Mucosa of descending colon (tissue), 3 donors: ENCODE results near the gene UNC5B. TPM values are rescaled to one million over a fixed set of nuclear protein-coding genes. Genes with fewer than 3 reads are reported as not detected.
A peak's percentile ranks its signal among the peaks of the same experiment; 100 is the strongest.

Experiments
- ATAC-seq: fragments of 200-7000 bp; cut with Tn5 transposase; one replicate; pipeline ENCODE4 v1.9.1; 2020; ENCODE audit warnings: mild to moderate bottlenecking, moderate library complexity
- DNase-seq, 3 donors: peaks; one replicate each; pipeline ENCODE4 v3.0.0-alpha.2; 2020
- H3K36me3 ChIP-seq: fragments of 200-600 bp; one replicate; pipeline ENCODE4 v1.8.0; 2021; ENCODE audit warnings: low read depth, mild to moderate bottlenecking
- H3K4me1 ChIP-seq: fragments of 200-600 bp; one replicate; pipeline ENCODE4 v1.8.0; 2021; ENCODE audit warnings: low read depth, mild to moderate bottlenecking
- H3K4me3 ChIP-seq: fragments of 200-600 bp; one replicate; pipeline ENCODE4 v1.8.0; 2021; ENCODE audit warnings: mild to moderate bottlenecking
- H3K9me3 ChIP-seq: fragments of 200-600 bp; one replicate; pipeline ENCODE4 v1.8.0; 2021; ENCODE audit warnings: mild to moderate bottlenecking
- intact Hi-C, 2 donors: fragments of 100-400 bp; cut with DNase I in 1 of 2; cut with micrococcal nuclease in 1 of 2; formaldehyde crosslinking; loops; one replicate each; pipeline versions ENCODE4 v1.11.0 to v1.11.1; 2022; cut with DNase I, micrococcal nuclease
- total RNA-seq, 3 donors: library from RNA; stranded (reverse); fragmentation: NEBNext Ultra II Directional in 2 of 3; extraction: Animal tissue kit (Norgen Biotek cat#: 25700) in 2 of 3; gene quantifications; one replicate each; pipeline versions ENCODE4 v1.2.1 to v1.2.4, GENCODE V29; 2021 to 2023
- TF ChIP-seq, protein P1 (sequence below): fragments of 200-600 bp; IDR thresholded peaks from one replicate; pipeline ENCODE4 v1.8.0; 2022; ENCODE audit warnings: antibody characterized with exemption, mild to moderate bottlenecking
- donor health status: DM: no; HTN: no; CAD: no; lungs with moderate emphysema.
- donor health status: DM: no; HTN: no; CAD: no.
- donor health status: DM: no; HTN: yes; CAD: no.

Gene UNC5B
- total RNA-seq, 3 donors from 2014 or later: 11.0 to 17.4 (median 11.4) TPM

DNA sequence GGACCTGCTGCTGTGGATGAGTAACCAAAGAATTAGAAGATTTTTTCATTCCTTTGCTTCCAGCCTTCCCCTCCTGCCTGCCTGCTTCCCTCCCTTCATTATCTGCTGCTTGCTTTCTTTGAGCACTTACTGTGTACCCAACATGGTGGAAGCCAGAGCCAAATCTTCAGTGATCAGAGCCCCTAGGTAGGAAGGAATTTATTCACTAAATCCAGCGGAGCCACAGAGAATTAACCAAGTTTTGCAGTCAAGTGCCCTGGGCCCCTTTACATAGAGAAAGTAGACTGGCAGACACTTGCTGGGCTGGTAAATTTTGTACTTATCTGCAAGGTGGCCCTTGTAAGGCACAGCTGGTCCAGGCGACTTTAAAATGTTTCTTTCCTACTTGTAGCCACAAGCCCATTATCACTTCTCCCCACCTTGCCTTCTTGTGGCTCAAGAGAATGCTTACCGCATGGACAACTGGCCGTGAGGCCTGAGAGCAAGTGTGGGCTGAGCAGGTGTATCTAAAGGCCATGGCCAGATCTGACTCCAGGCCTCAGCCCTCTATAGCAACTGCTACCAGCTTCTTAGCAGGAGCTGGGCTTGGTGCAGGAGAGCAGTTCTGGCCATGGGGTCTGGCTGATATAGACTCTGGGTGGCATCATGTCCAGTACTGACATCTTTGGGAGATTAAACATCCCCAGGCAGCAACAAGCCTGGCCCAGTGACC is 11.1 kb downstream of the UNC5B start:
- no peaks in the 10 kb centered on the region for H3K9me3 ChIP-seq
- H3K4me1 ChIP-seq: no peaks in the 10 kb centered on the region
- no peaks in the 10 kb centered on the region for H3K36me3 ChIP-seq
- TF ChIP-seq, protein P1, sequence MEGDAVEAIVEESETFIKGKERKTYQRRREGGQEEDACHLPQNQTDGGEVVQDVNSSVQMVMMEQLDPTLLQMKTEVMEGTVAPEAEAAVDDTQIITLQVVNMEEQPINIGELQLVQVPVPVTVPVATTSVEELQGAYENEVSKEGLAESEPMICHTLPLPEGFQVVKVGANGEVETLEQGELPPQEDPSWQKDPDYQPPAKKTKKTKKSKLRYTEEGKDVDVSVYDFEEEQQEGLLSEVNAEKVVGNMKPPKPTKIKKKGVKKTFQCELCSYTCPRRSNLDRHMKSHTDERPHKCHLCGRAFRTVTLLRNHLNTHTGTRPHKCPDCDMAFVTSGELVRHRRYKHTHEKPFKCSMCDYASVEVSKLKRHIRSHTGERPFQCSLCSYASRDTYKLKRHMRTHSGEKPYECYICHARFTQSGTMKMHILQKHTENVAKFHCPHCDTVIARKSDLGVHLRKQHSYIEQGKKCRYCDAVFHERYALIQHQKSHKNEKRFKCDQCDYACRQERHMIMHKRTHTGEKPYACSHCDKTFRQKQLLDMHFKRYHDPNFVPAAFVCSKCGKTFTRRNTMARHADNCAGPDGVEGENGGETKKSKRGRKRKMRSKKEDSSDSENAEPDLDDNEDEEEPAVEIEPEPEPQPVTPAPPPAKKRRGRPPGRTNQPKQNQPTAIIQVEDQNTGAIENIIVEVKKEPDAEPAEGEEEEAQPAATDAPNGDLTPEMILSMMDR: no peak
- H3K4me3 ChIP-seq: no peak overlapping the region
- no peak for ATAC-seq
- intact Hi-C loops: no loop called here
- DNase-seq: no peak

DNA sequence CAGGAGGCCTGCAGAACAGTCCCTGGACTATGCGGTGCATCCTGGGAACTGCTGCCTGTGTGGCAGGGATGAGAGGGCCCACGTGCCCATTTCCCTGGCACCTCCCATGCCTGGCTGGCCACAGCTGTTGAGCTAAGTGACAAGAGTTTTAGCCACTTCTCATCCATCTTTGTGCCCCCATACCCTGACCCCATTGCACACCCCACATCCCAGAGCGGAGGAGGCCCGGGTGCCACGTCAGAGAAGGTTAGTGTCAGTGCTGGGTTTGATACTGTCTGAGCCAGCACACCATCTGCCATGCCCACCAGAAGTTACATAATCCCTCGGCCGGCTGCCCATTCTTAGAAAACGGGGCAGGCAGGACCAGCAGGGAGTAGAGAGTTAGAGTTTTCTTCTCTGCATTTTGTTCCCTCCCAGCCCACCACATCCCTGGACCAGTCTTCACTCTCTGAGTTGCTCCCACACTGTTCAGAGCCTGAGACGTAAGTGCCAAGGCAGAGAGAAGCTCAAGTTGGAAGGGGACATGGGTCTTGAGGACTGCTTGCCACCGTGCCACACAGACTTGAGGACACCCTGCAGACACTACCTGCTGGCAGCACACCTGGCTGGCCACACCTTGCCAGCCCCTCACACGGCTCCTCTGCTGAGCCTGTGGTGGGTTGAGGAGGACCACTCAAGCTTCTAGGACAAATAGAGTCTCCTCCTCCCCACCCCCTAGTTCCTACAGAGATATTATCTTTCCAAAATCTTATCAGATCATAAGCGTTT is 13.1 kb downstream of the UNC5B start:
- intact Hi-C loops: no loop called here
- DNase-seq: no peak

DNA sequence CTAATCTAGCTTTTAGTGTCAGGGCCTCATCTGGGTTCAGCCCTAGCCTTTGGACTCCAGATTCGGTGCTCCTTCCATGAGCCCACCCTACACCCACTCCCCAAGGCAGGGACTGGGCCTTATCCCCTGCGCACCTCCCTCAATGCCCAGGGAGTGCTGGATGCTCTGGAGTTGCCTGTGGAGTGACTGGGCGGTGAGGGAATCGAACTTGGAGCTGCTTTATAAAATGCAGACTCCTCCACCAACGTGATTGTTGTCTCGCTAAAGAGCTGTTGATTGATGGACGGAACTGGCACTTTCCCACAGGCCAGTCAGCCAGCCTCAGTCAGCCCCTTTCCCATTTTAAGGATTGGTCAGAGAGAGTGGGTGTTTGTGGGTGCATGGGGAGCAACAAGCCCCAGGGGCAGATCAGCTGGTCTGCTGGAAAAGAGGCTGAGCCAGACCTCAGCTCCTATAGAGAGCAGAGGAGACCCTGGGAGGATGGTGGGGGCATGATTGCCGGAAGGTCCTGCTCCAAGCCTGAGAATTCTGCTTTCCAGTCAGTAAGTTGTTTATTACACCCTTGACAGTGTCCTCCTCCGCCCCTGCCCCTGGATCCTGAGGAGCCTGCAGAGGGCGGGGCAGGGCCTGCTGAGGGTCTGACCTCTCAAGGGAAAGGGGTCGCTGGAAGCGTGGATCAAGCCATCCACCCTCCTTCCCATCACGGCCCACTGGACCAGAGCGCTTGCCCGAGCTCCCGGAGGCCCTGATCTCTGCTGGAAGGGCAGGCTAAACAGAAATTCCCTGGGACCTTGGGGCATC is 16.7 kb downstream of the UNC5B start:
- TF ChIP-seq, protein P1: no peak
- H3K9me3 ChIP-seq: no peaks in the 10 kb centered on the region
- H3K36me3 ChIP-seq: no peaks in the 10 kb centered on the region
- intact Hi-C loops: no loop called here
- peaks cover 11% of the 10 kb centered on the region for H3K4me1 ChIP-seq
- DNase-seq (peak in 2 of 3 donors; percentile 16 to 36), ATAC-seq (no peak)
- H3K4me3 ChIP-seq: no peak overlapping the region

More for the DNA sequence above, 13.1 kb downstream of the UNC5B start:
- H3K4me3 ChIP-seq: no peak overlapping the region
- no peak for ATAC-seq
- H3K4me1 ChIP-seq: no peaks in the 10 kb centered on the region
- H3K9me3 ChIP-seq: no peaks in the 10 kb centered on the region
- H3K36me3 ChIP-seq: no peaks in the 10 kb centered on the region
- TF ChIP-seq, protein P1: no peak

DNA sequence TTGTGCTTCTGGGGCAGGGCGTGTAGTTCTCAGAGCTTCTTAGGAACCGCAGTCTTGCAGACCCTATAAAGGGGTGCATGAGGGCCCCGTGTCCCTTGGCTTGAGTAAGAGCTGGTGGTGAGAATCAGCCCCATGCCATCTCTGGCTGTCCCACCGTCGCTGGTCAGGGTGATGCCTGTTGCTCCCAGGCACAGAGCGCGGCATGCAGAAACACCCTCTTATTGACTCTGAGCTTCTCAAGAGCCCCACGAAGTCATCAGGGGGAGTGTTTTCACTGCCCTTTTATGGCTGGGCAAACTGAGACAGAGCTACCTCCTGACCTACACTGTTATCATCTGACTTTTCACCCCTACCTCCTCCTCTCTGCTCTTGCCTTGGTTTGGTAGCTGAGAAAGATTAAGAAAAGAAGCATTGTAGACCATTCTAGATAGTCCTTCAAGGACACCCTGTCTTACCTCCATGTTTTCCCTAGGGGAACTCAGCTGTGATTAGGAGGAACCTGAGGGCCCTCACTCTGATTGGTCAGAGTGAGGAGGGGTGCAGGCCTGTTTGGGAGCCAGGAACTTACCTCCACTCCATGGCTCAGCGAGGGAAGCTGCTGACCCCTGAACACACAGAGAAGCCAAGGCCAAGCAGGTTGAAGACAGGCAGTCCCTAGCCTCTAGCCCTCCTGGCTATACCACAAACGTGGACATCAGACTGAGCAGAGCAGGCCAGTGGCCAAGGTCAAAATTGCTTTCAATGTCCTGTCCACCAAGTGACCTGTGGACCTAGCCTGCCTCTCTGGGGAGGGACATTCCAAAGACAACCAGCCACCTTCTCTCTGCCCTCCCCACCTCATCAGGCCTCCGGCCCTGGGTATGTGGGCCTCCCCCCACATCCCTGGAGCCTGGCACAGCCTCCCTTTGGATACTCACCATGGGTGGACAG is 17.6 kb downstream of the UNC5B start:
- TF ChIP-seq, protein P1: no peak
- H3K36me3 ChIP-seq: no peaks in the 10 kb centered on the region
- no peaks in the 10 kb centered on the region for H3K9me3 ChIP-seq
- ATAC-seq (no peak), DNase-seq (peak in 1 of 3 donors; percentile 20)
- intact Hi-C loops: no loop called here
- no peak overlapping the region for H3K4me3 ChIP-seq
- peaks cover 11% of the 10 kb centered on the region for H3K4me1 ChIP-seq

DNA sequence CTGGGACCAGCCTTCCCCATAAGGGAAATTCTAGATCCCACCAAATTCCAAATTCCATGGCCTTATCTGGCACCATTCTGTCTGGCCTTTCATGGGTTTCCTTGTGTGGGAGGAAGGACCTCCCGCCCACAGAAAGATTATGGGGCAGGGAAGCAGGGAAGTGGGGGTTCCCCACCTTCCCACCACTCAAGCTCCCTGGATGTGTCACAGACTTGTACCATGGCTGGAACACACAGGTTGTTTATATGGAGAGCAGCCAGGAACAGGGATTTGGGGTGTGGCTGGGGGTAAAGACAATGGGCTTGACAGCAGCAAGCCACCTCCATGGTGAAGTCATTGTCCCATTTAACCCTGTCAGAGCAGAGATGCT is 18.3 kb downstream of the UNC5B start:
- H3K4me1 ChIP-seq: peaks cover 11% of the 10 kb centered on the region
- H3K36me3 ChIP-seq: no peaks in the 10 kb centered on the region
- TF ChIP-seq, protein P1: no peak
- intact Hi-C loops: no loop called here
- H3K9me3 ChIP-seq: no peaks in the 10 kb centered on the region
- no peak overlapping the region for H3K4me3 ChIP-seq
- ATAC-seq: no peak
- peak in 1 of 3 donors; percentile 1 for DNase-seq
